ENCODE data around the gene EMILIN1. TPM values are rescaled to one million over a fixed set of nuclear protein-coding genes. Genes with fewer than 3 reads are reported as not detected.

EMILIN1 gene
- total and polyA plus RNA-seq, 10 of the 15 experiments (the other 5 are each of a cell fraction or from before 2014, with no cell fraction given), result 0.01 to 2.3 (median 1.2) TPM; not detected in 2

- TF ChIP-seq CUX1 (IDR thresholded peaks at IDR 0.05; ENCODE audit: insufficient replicate concordance, low read depth, low read length), result peak; percentile 97
- TF ChIP-seq NR2F1 (conservative IDR thresholded peaks at IDR 0.05), result peak; percentile 64; the same call in 1 of the 2 replicates
- no peak for TF ChIP-seq TBL1XR1 (IDR thresholded peaks at IDR 0.05; ENCODE audit: low read depth, low read length)
- peak; percentile 64; the same call in 1 of the 2 replicates for TF ChIP-seq NKRF (conservative IDR thresholded peaks at IDR 0.05)
- TF ChIP-seq MXI1 (IDR thresholded peaks at IDR 0.05; ENCODE audit: low read depth, low read length), result peak; percentile 80
- no peak for TF ChIP-seq RAD21 (IDR thresholded peaks at IDR 0.05; ENCODE audit: insufficient read depth, low read depth, low read length)
- TF ChIP-seq CHD1 (IDR thresholded peaks at IDR 0.05; ENCODE audit: low read depth, low read length), result peak; percentile 86; the same call in 1 of the 2 replicates
- no peak for TF ChIP-seq ZNF217 (IDR thresholded peaks at IDR 0.05)
- TF ChIP-seq MAX (IDR thresholded peaks at IDR 0.05; ENCODE audit: low read depth, low read length), result peak; percentile 67; the same call in 1 of the 2 replicates
- no peak for TF ChIP-seq SUZ12 (IDR thresholded peaks at IDR 0.05; ENCODE audit: unreplicated experiment)
- peak; percentile 4 for TF ChIP-seq E4F1 (IDR thresholded peaks at IDR 0.05; ENCODE audit: borderline replicate concordance, partially characterized antibody)
- TF ChIP-seq IKZF2 (IDR thresholded peaks at IDR 0.05), result 0 out of 4 replicates have a peak, but pooled peaks of 1 of the 2 experiments have one; percentile 9
- TF ChIP-seq CREB1 (IDR thresholded peaks at IDR 0.05; ENCODE audit: low read depth), result peak; percentile 56; the same call in 1 of the 2 replicates
- no peak for TF ChIP-seq JUND (IDR thresholded peaks at IDR 0.05; ENCODE audit: low read depth, low read length)
- TF ChIP-seq ELK1 (IDR thresholded peaks at IDR 0.05; ENCODE audit: low read depth, low read length), result 0 out of 2 replicates have a peak, but pooled peaks have one; percentile 14
- peak; percentile 68; the same call in 1 of the 2 replicates for TF ChIP-seq LARP7 (IDR thresholded peaks at IDR 0.05)
These were observed 45.7 kb upstream of the EMILIN1 start, which contains the start of gene TMEM214 (continued) for GRCh38 chr2:27032495-27033252.

All from GM12878 (cell line).